Measurements from ENCODE around the gene ISL2. TPM values are rescaled to one million over a fixed set of nuclear protein-coding genes. Genes with fewer than 3 reads are reported as not detected.
A peak's percentile ranks its signal among the peaks of the same experiment; 100 is the strongest.
"Not testable (repeated sequence)": the region's sequence is repeated elsewhere in the genome, so short reads cannot be mapped to it uniquely, and the experiment has no call there.

Gene ISL2
- total RNA-seq, 1 donor from 2014 or later, result not detected

DNA sequence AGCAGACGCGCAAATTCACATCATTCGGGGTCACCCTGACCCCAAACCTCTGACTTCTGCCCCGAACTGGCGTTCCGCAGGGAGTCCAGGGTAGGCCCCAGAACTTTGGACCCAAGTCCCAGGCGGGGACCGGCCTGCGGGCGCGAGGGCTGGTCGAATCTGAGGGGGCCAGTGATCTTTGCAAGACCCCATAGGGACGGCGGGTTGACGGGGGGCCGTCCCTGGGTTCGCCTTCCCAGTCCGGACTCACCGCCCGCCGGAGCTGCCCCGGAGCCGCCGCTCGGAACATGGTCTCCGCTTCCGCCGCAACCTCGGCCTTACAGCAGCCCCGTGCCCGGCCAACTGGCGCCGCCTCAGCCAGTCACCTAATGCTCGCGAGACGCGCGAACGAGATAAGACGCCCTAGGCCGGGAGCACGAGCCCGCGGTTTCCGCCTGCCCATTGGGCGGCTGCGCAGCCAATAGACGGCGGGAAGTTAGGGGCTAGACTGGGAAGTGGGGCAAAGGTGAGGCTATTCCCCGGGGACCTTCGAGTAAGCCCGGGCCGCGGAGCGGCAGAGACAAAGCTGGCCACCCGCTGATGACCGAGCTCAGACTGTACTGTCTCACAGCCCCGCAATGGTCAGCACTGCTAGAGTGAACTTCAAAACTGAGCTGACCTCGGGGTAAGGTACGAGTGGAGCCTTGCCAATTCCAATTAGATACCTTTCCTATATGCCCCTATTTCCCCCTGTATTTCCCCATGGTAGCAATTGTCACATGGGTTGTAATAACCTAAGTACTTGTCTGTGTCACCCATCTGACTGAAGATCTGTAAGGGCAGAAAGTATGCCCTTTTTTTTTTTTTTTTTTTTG, 25.2 kb upstream of the ISL2 start, which contains the start of gene ETFA:
ETFA (minus strand) TSS at position 370 of the 854 bp plus-strand sequence; CDS start at position 289, 81 bp downstream.
- H3K27me3 ChIP-seq, result no peaks in the 10 kb centered on the region
- peak; percentile 88 to 98 for DNase-seq (ENCODE audit: low spot score in 2 of 2)
- peaks cover 0 to 8% of the 10 kb centered on the region in 2 donors for H3K4me1 ChIP-seq
- H3K9me3 ChIP-seq, result no peaks in the 10 kb centered on the region
- no peaks in the 10 kb centered on the region for H3K36me3 ChIP-seq
- TF ChIP-seq, protein P1, sequence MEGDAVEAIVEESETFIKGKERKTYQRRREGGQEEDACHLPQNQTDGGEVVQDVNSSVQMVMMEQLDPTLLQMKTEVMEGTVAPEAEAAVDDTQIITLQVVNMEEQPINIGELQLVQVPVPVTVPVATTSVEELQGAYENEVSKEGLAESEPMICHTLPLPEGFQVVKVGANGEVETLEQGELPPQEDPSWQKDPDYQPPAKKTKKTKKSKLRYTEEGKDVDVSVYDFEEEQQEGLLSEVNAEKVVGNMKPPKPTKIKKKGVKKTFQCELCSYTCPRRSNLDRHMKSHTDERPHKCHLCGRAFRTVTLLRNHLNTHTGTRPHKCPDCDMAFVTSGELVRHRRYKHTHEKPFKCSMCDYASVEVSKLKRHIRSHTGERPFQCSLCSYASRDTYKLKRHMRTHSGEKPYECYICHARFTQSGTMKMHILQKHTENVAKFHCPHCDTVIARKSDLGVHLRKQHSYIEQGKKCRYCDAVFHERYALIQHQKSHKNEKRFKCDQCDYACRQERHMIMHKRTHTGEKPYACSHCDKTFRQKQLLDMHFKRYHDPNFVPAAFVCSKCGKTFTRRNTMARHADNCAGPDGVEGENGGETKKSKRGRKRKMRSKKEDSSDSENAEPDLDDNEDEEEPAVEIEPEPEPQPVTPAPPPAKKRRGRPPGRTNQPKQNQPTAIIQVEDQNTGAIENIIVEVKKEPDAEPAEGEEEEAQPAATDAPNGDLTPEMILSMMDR (IDR thresholded peaks at IDR 0.05), result no peak
- intact Hi-C loops (cut with DNase I), result no loop called here
- peak within 1 kb of the TSS; percentile 72 to 96 for H3K4me3 ChIP-seq
- peak within 1 kb of the TSS; percentile 63 to 90 for H3K27ac ChIP-seq

GRCh38 chr15:76312540-76313174, 23.9 kb upstream of the ISL2 start:
- Histone ChIP-seq H3K27ac (peak overlapping the region in 1 of 2 donors; percentile 33), H3K27me3 (no peaks in the 10 kb centered on the region), H3K4me3 (no peak overlapping the region), H3K36me3 (no peaks in the 10 kb centered on the region), H3K9me3 (no peaks in the 10 kb centered on the region), H3K4me1 (peaks cover 0 to 8% of the 10 kb centered on the region in 2 donors)
- no peak for DNase-seq (ENCODE audit: low spot score in 2 of 2)
- TF ChIP-seq, protein P1 (IDR thresholded peaks at IDR 0.05), result no peak
- intact Hi-C loops (cut with DNase I), result no loop called here

DNA sequence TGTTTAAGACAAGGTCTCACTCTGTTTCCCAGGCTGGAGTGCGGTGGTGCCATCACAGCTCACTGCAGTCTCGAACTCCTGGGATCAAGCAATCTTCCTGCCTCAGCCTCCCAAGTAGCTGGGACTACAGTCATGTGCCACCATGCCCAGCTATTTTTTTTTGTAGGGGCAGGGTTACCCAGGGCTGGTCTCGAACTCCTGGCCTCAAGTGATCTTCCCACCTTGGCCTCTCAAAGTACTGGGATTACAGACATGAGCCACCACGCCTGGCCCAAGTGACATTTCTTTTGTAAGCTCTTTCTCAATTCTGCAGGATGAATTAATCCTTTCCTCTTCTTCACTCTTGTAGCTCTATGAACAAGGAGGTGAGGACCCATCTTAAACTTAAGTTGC, 23.4 kb upstream of the ISL2 start:
- intact Hi-C loops (cut with DNase I); DNase-seq (ENCODE audit: low spot score in 2 of 2); H3K27me3 ChIP-seq; H3K9me3 ChIP-seq; H3K4me3 ChIP-seq; H3K4me1 ChIP-seq; H3K27ac ChIP-seq; H3K36me3 ChIP-seq: not testable (repeated sequence)

- intact Hi-C loops (cut with DNase I), result no loop called here
Observed at GRCh38 chr15:76313731-76314130, 22.8 kb upstream of the ISL2 start.

GRCh38 chr15:76320012-76320411, 16.6 kb upstream of the ISL2 start:
- intact Hi-C loops (cut with DNase I), result no loop called here

More at GRCh38 chr15:76313731-76314130, 22.8 kb upstream of the ISL2 start:
- H3K36me3 ChIP-seq, result no peaks in the 10 kb centered on the region
- peaks cover 0 to 8% of the 10 kb centered on the region in 2 donors for H3K4me1 ChIP-seq
- TF ChIP-seq, protein P1 (IDR thresholded peaks at IDR 0.05), result no peak
- H3K9me3 ChIP-seq, result no peaks in the 10 kb centered on the region
- H3K4me3 ChIP-seq, result no peak overlapping the region
- H3K27me3 ChIP-seq, result no peaks in the 10 kb centered on the region
- H3K27ac ChIP-seq, result no peak overlapping the region
- no peak for DNase-seq (ENCODE audit: low spot score in 2 of 2)

More at GRCh38 chr15:76320012-76320411, 16.6 kb upstream of the ISL2 start:
- TF ChIP-seq, protein P1 (IDR thresholded peaks at IDR 0.05), result no peak
- H3K36me3 ChIP-seq, result no peaks in the 10 kb centered on the region
- H3K9me3 ChIP-seq, result no peaks in the 10 kb centered on the region
- no peak for DNase-seq (ENCODE audit: low spot score in 2 of 2)
- no peak overlapping the region for H3K4me3 ChIP-seq
- no peaks in the 10 kb centered on the region for H3K4me1 ChIP-seq
- H3K27ac ChIP-seq, result no peak overlapping the region
- H3K27me3 ChIP-seq, result no peaks in the 10 kb centered on the region
